Activated T-helper 17 cell treated with anti-CD3 and anti-CD28 coated beads, Interleukin-2, amount 50 U/mL, for 72 hours (primary cell): Measurements from ENCODE around the gene TMEM94. TPM values are rescaled to one million over a fixed set of nuclear protein-coding genes. Genes with fewer than 3 reads are reported as not detected.

Source experiments
- ATAC-seq: fragments of 150-1000 bp; cut with Tn5 transposase; replicated peaks from 2 replicates; pipeline ENCODE4 v1.10.0; 2021; ENCODE audit warnings: mild to moderate bottlenecking, moderate library complexity
- H3K27ac Mint-ChIP-seq: one replicate; pipeline ENCODE4 v1.8.0; 2022; ENCODE audit warnings: mixed read lengths
- H3K27me3 Mint-ChIP-seq: one replicate; pipeline ENCODE4 v1.8.0; 2022; ENCODE audit warnings: mixed read lengths
- H3K36me3 Mint-ChIP-seq: one replicate; pipeline ENCODE4 v1.8.0; 2022; ENCODE audit warnings: low read depth, mild to moderate bottlenecking, mixed read lengths
- H3K4me1 Mint-ChIP-seq: one replicate; pipeline ENCODE4 v1.8.0; 2022; ENCODE audit warnings: mixed read lengths
- H3K4me3 Mint-ChIP-seq: one replicate; pipeline ENCODE4 v1.8.0; 2022; ENCODE audit warnings: mild to moderate bottlenecking, mixed read lengths
- H3K9me3 Mint-ChIP-seq: one replicate; pipeline ENCODE4 v1.8.0; 2022; ENCODE audit warnings: mixed read lengths
- total RNA-seq, 2 donors: library from RNA; stranded (reverse); gene quantifications; one replicate each; pipeline ENCODE4 v1.2.3, GENCODE V29; 2022

Gene TMEM94
- total RNA-seq, 2 donors from 2014 or later: 76.5 to 79.8 TPM

DNA sequence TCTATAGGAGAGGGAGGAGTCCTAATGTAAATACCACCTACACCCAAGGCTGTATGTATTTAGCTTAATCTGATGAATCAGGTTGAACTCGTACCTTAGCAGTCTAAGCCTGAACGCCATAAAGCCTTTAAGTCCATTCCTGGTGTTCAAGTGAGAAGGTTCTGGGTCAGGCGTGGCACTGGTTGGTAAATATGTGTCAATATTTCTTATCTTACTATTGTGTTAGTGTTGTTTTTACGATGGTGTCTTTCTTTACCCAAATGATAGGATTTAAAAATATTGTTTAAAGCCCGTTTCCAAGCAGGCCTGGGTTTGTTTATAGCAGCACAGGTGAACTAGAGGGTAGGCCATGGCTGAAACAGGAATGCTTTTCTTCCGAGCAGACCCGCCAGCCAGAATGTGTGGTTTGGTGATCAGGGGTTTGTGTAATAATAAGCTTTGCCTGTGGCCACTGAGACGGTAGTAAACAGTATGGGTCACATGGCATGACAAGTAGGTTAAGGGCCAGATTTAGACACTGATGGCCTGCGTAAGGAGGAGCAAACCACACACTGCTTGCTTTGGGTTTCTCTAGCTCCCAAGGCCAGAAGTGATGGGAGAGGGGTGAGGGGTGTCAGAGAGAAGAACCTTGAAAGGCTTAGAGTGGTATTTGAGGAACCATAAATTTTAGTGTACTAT is 3.3 kb downstream of the TMEM94 start:
- H3K36me3 Mint-ChIP-seq: no peaks in the 10 kb centered on the region
- no peak overlapping the region for H3K4me3 Mint-ChIP-seq
- H3K27ac Mint-ChIP-seq: no peak overlapping the region
- H3K27me3 Mint-ChIP-seq: no peaks in the 10 kb centered on the region
- no peaks in the 10 kb centered on the region for H3K9me3 Mint-ChIP-seq
- ATAC-seq: no peak
- peaks cover 24% of the 10 kb centered on the region for H3K4me1 Mint-ChIP-seq

DNA sequence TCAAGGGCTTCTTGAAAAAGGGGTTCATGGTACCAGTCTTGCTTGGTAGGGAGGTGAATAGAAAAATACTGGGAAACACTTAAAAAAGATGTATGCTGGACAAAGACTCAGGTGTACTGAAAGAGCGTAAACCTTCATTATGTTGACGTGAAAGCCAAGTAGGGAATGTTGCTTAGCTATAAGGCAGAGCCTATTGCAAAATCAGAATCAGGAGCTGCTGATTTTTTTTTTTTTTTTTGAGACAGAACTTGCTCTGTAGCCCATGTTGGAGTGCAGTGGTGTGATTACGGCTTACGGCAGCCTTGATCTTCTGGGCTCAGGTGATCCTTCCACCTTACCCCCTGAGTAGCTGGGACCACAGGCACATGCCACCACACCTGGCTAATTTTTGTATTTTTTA is 3.9 kb downstream of the TMEM94 start:
- no peak for ATAC-seq
- H3K27me3 Mint-ChIP-seq: no peaks in the 10 kb centered on the region
- H3K9me3 Mint-ChIP-seq: no peaks in the 10 kb centered on the region
- H3K4me3 Mint-ChIP-seq: no peak overlapping the region
- H3K36me3 Mint-ChIP-seq: no peaks in the 10 kb centered on the region
- peaks cover 24% of the 10 kb centered on the region for H3K4me1 Mint-ChIP-seq
- no peak overlapping the region for H3K27ac Mint-ChIP-seq

GRCh38 chr17:75463603-75464002 is 7.2 kb downstream of the TMEM94 start:
- Mint-ChIP-seq H3K36me3 (no peaks in the 10 kb centered on the region), H3K27ac (no peak overlapping the region), H3K27me3 (no peaks in the 10 kb centered on the region), H3K4me1 (peaks cover 10% of the 10 kb centered on the region), H3K4me3 (no peak overlapping the region), H3K9me3 (no peaks in the 10 kb centered on the region)
- ATAC-seq: no peak

DNA sequence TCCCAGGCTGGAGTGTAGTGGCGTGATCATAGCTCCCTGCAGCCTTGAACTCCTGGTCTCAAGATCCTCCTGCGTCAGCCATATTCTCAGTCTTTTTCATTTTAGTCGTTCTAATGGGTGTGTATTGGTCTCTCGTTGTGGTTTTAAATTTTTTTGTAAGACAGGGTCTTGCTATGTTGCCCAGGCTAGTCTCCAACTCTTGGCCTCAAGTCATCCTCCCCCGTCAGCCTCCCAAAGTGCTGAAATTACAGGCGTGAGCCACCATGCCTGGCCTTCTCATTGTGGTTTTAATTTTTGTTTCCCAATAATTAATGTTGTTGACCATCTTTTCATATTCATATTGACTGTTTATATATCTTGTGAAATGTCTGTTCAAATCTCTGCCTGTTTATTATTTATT is 8.6 kb downstream of the TMEM94 start:
- no peaks in the 10 kb centered on the region for H3K9me3 Mint-ChIP-seq
- no peaks in the 10 kb centered on the region for H3K27me3 Mint-ChIP-seq
- H3K27ac Mint-ChIP-seq: no peak overlapping the region
- no peak overlapping the region for H3K4me3 Mint-ChIP-seq
- no peaks in the 10 kb centered on the region for H3K36me3 Mint-ChIP-seq
- ATAC-seq: no peak
- H3K4me1 Mint-ChIP-seq: peaks cover 8% of the 10 kb centered on the region

- no peaks in the 10 kb centered on the region for H3K27me3 Mint-ChIP-seq
- H3K36me3 Mint-ChIP-seq: peaks cover 8% of the 10 kb centered on the region
Measured at GRCh38 chr17:75468291-75468754, 11.9 kb downstream of the TMEM94 start.

GRCh38 chr17:75468779-75469373 is 12.4 kb downstream of the TMEM94 start:
- peaks cover 8% of the 10 kb centered on the region for H3K36me3 Mint-ChIP-seq
- no peaks in the 10 kb centered on the region for H3K9me3 Mint-ChIP-seq
- H3K4me1 Mint-ChIP-seq: peaks cover 5% of the 10 kb centered on the region
- ATAC-seq: no peak
- no peaks in the 10 kb centered on the region for H3K27me3 Mint-ChIP-seq
- H3K4me3 Mint-ChIP-seq: no peak overlapping the region
- no peak overlapping the region for H3K27ac Mint-ChIP-seq

More at GRCh38 chr17:75468291-75468754, 11.9 kb downstream of the TMEM94 start:
- no peak overlapping the region for H3K4me3 Mint-ChIP-seq
- ATAC-seq: no peak
- no peaks in the 10 kb centered on the region for H3K9me3 Mint-ChIP-seq
- peaks cover 6% of the 10 kb centered on the region for H3K4me1 Mint-ChIP-seq
- H3K27ac Mint-ChIP-seq: no peak overlapping the region

GRCh38 chr17:75471207-75471606 is 14.8 kb downstream of the TMEM94 start:
- no peak overlapping the region for H3K27ac Mint-ChIP-seq

GRCh38 chr17:75472119-75472518 is 15.7 kb downstream of the TMEM94 start:
- Mint-ChIP-seq H3K4me1 (peaks cover 5% of the 10 kb centered on the region), H3K4me3 (no peak overlapping the region), H3K36me3 (peaks cover 8% of the 10 kb centered on the region), H3K9me3 (no peaks in the 10 kb centered on the region), H3K27ac (no peak overlapping the region), H3K27me3 (no peaks in the 10 kb centered on the region)
- no peak for ATAC-seq

More at GRCh38 chr17:75471207-75471606, 14.8 kb downstream of the TMEM94 start:
- no peak overlapping the region for H3K4me3 Mint-ChIP-seq
- H3K27me3 Mint-ChIP-seq: no peaks in the 10 kb centered on the region
- no peaks in the 10 kb centered on the region for H3K4me1 Mint-ChIP-seq
- peaks cover 8% of the 10 kb centered on the region for H3K36me3 Mint-ChIP-seq
- ATAC-seq: no peak
- no peaks in the 10 kb centered on the region for H3K9me3 Mint-ChIP-seq

- no peaks in the 10 kb centered on the region for H3K27me3 Mint-ChIP-seq
- peak overlapping the region; percentile 0 for H3K27ac Mint-ChIP-seq
- peaks cover 8% of the 10 kb centered on the region for H3K36me3 Mint-ChIP-seq
- H3K4me3 Mint-ChIP-seq: no peak overlapping the region
- peaks cover 5% of the 10 kb centered on the region for H3K4me1 Mint-ChIP-seq
- H3K9me3 Mint-ChIP-seq: no peaks in the 10 kb centered on the region
- ATAC-seq: no peak
Measured at GRCh38 chr17:75473246-75473645, 16.8 kb downstream of the TMEM94 start.

- H3K27me3 Mint-ChIP-seq: no peaks in the 10 kb centered on the region
- H3K27ac Mint-ChIP-seq: no peak overlapping the region
- no peak overlapping the region for H3K4me3 Mint-ChIP-seq
- H3K4me1 Mint-ChIP-seq: peaks cover 5% of the 10 kb centered on the region
- no peaks in the 10 kb centered on the region for H3K9me3 Mint-ChIP-seq
- no peak for ATAC-seq
- H3K36me3 Mint-ChIP-seq: peaks cover 8% of the 10 kb centered on the region
Measured at GRCh38 chr17:75474736-75475135, 18.3 kb downstream of the TMEM94 start.

- Mint-ChIP-seq H3K36me3 (peaks cover 8% of the 10 kb centered on the region), H3K9me3 (no peaks in the 10 kb centered on the region)
- ATAC-seq: no peak
Measured at GRCh38 chr17:75475144-75475835, 18.9 kb downstream of the TMEM94 start.

GRCh38 chr17:75475851-75476250 is 19.4 kb downstream of the TMEM94 start:
- no peak overlapping the region for H3K4me3 Mint-ChIP-seq
- H3K9me3 Mint-ChIP-seq: no peaks in the 10 kb centered on the region
- peaks cover 5% of the 10 kb centered on the region for H3K4me1 Mint-ChIP-seq
- no peaks in the 10 kb centered on the region for H3K27me3 Mint-ChIP-seq
- H3K36me3 Mint-ChIP-seq: peaks cover 8% of the 10 kb centered on the region
- ATAC-seq: no peak
- H3K27ac Mint-ChIP-seq: no peak overlapping the region

More at GRCh38 chr17:75475144-75475835, 18.9 kb downstream of the TMEM94 start:
- Mint-ChIP-seq H3K27ac (no peak overlapping the region), H3K4me3 (no peak overlapping the region), H3K27me3 (no peaks in the 10 kb centered on the region), H3K4me1 (peaks cover 5% of the 10 kb centered on the region)

DNA sequence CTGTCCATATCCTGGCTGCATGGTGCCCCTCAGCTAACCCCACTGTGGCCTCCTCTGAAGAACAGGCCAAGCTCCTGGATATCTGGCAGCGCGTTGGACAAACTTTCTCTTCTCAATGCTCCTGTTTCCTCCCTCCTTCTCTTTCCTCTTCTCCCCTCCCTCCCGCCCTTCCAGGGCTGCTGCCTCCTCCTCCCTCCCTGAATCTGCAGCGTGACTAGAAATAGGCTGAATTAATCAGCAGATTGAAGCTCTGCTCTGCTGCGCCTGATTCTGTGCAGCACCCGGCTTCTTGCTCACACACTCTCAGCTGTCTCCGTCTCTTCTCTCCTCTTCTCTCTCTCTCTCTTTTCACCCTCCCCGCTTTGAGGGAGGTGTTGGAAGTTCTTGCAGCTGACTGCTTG is 19.8 kb downstream of the TMEM94 start:
- Mint-ChIP-seq H3K4me3 (no peak overlapping the region), H3K27ac (peak overlapping the region; percentile 18)

GRCh38 chr17:75476752-75477489 is 20.5 kb downstream of the TMEM94 start:
- Mint-ChIP-seq H3K4me3 (no peak overlapping the region), H3K4me1 (peaks cover 5% of the 10 kb centered on the region), H3K9me3 (no peaks in the 10 kb centered on the region), H3K27me3 (no peaks in the 10 kb centered on the region), H3K36me3 (peaks cover 8% of the 10 kb centered on the region), H3K27ac (peak overlapping the region; percentile 18)
- no peak for ATAC-seq

More for the DNA sequence above, 19.8 kb downstream of the TMEM94 start:
- H3K9me3 Mint-ChIP-seq: no peaks in the 10 kb centered on the region
- no peak for ATAC-seq
- H3K36me3 Mint-ChIP-seq: peaks cover 8% of the 10 kb centered on the region
- H3K4me1 Mint-ChIP-seq: peaks cover 5% of the 10 kb centered on the region
- no peaks in the 10 kb centered on the region for H3K27me3 Mint-ChIP-seq
